Liver (tissue), 9 donors: ENCODE data around the gene OLA1. TPM values are rescaled to one million over a fixed set of nuclear protein-coding genes. Genes with fewer than 3 reads are reported as not detected.

ENCODE experiments used
- DNase-seq: peaks from one replicate; pipeline ENCODE4 v3.0.0-alpha.2; 2017; ENCODE audit warnings: low spot score
- H3K27ac ChIP-seq, 2 donors: one replicate each; pipeline ENCODE4 v1.7.0; 2013; ENCODE audit warnings: inconsistent platforms in 2 of 2, low read length in 2 of 2, control low read depth in 1 of 2, low read depth in 1 of 2, mild to moderate bottlenecking in 1 of 2
- H3K27me3 ChIP-seq, 4 donors: one replicate each; pipeline versions ENCODE4 v1.6.1 to v1.7.0; 2013; ENCODE audit warnings: low read length in 3 of 4, inconsistent platforms in 1 of 4, mild to moderate bottlenecking in 1 of 4, moderate library complexity in 1 of 4; ENCODE audit not compliant: control insufficient read depth in 4 of 4, insufficient read depth in 4 of 4
- H3K36me3 ChIP-seq, 4 donors: one replicate each; pipeline versions ENCODE4 v1.6.1 to v1.7.0; 2013; ENCODE audit warnings: low read length in 3 of 4, mild to moderate bottlenecking in 3 of 4, low read depth in 1 of 4, moderate library complexity in 1 of 4; ENCODE audit not compliant: control insufficient read depth in 4 of 4, insufficient read depth in 3 of 4
- H3K4me1 ChIP-seq, 4 donors: one replicate each; pipeline versions ENCODE4 v1.6.1 to v1.7.0; 2013; ENCODE audit warnings: low read length in 3 of 4, mild to moderate bottlenecking in 3 of 4, moderate library complexity in 1 of 4; ENCODE audit not compliant: control insufficient read depth in 4 of 4, insufficient read depth in 4 of 4
- H3K4me3 ChIP-seq, 3 donors: one replicate each; pipeline versions ENCODE4 v1.6.1 to v1.7.0; 2013; ENCODE audit warnings: low read length in 3 of 3, control low read depth in 1 of 3, low read depth in 1 of 3, mild to moderate bottlenecking in 1 of 3
- H3K9ac ChIP-seq, 2 donors: one replicate each; pipeline ENCODE4 v1.7.0; 2013; ENCODE audit warnings: low read length in 2 of 2, mild to moderate bottlenecking in 2 of 2, moderate library complexity in 2 of 2, control low read depth in 1 of 2, low read depth in 1 of 2
- H3K9me3 ChIP-seq, 4 donors: one replicate each; pipeline versions ENCODE4 v1.6.1 to v1.7.0; 2013; ENCODE audit warnings: low read length in 3 of 4; ENCODE audit not compliant: control insufficient read depth in 4 of 4
- ATF3 ChIP-seq: IDR thresholded peaks from 2 replicates; pipeline ENCODE4 v1.6.1; 2016; ENCODE audit warnings: antibody characterized with exemption
- CTCF ChIP-seq: fragments of 150-350 bp; IDR thresholded peaks from 2 replicates; pipeline ENCODE4 v1.5.1; 2017; ENCODE audit warnings: improper control_type of control experiment, low read depth, low read length; ENCODE audit not compliant: missing input control
- EGR1 ChIP-seq, 2 donors: IDR thresholded peaks; 2 replicates each; pipeline ENCODE4 v1.6.1; 2016 to 2018; ENCODE audit warnings: antibody characterized with exemption in 2 of 2, low read depth in 2 of 2
- FOXA2 ChIP-seq: IDR thresholded peaks from 2 replicates; pipeline ENCODE4 v1.6.1; 2016; ENCODE audit warnings: antibody characterized with exemption
- GABPA ChIP-seq, 2 donors: IDR thresholded peaks in 1 of 2; conservative IDR thresholded peaks in 1 of 2; 2 replicates each; pipeline ENCODE4 v1.6.1; 2016; ENCODE audit warnings: antibody characterized with exemption in 2 of 2, mild to moderate bottlenecking in 1 of 2, moderate library complexity in 1 of 2
- HNF4A ChIP-seq, 2 donors: conservative IDR thresholded peaks; 2 replicates each; pipeline ENCODE4 v1.6.1; 2016; ENCODE audit warnings: antibody characterized with exemption in 2 of 2, mild to moderate bottlenecking in 2 of 2
- JUND ChIP-seq, 2 donors: IDR thresholded peaks; 2 replicates each; pipeline ENCODE4 v1.6.1; 2016; ENCODE audit warnings: antibody characterized with exemption in 2 of 2
- NR2F2 ChIP-seq: IDR thresholded peaks from 2 replicates; pipeline ENCODE4 v1.6.1; 2016; ENCODE audit warnings: antibody characterized with exemption
- RAD21 ChIP-seq, 2 donors: IDR thresholded peaks; 2 replicates each; pipeline ENCODE4 v1.6.1; 2016; ENCODE audit warnings: antibody characterized with exemption in 2 of 2, mild to moderate bottlenecking in 2 of 2
- REST ChIP-seq: IDR thresholded peaks from 2 replicates; pipeline ENCODE4 v1.6.1; 2016; ENCODE audit warnings: antibody characterized with exemption, mild to moderate bottlenecking
- RXRA ChIP-seq, 2 donors: IDR thresholded peaks; 2 replicates each; pipeline ENCODE4 v1.6.1; 2017 to 2018; ENCODE audit warnings: antibody characterized with exemption in 2 of 2, mild to moderate bottlenecking in 1 of 2
- SP1 ChIP-seq: IDR thresholded peaks from 2 replicates; pipeline ENCODE4 v1.6.1; 2018; ENCODE audit warnings: antibody characterized with exemption, mild to moderate bottlenecking
- TAF1 ChIP-seq: conservative IDR thresholded peaks from 2 replicates; pipeline ENCODE4 v1.6.1; 2016; ENCODE audit warnings: antibody characterized with exemption, mild to moderate bottlenecking
- YY1 ChIP-seq: IDR thresholded peaks from 2 replicates; pipeline ENCODE4 v1.6.1; 2016; ENCODE audit warnings: antibody characterized with exemption, mild to moderate bottlenecking
- WGBS: extraction: QIAGEN DNeasy Blood & Tissue Kit; methylation state at CpG from one replicate; pipeline ENCODE4 v1.1.7; 2013; 5-methylcytosine and 5-hydroxymethylcytosine counted together
- polyA plus RNA-seq, 2 donors: library from polyadenylated mRNA; stranded (reverse) in 1 of 2; unstranded in 1 of 2; fragments of 200-250 nt in 1 of 2; fragments of >200 nt in 1 of 2; fragmentation: Nextera tagmentation in 1 of 2; extraction: Ambion mirVana in 1 of 2; gene quantifications; one replicate each; pipeline versions ENCODE4 v1.2.1 to v1.2.3, GENCODE V29; 2013 to 2015
- total RNA-seq, 2 donors: library from RNA; depleted of rRNA; stranded (reverse); fragments of >200 nt; gene quantifications; one replicate each; pipeline ENCODE4 v1.2.3, GENCODE V29; 2014
- donor health status: healthy.
- donor health status: healthy.
- donor health status: healthy.
- donor health status: healthy.
- donor health status: healthy.

The OLA1 gene
- total and polyA plus RNA-seq, 4 donors = 23.4 to 38.1 (median 32.3) TPM

GRCh38 chr2:174046172-174046571 lies 202.2 kb downstream of the OLA1 start (continued):
- TF ChIP-seq CTCF (no peak), EGR1 (IDR thresholded peaks at IDR 0.05; ENCODE audit: low read depth in 2 of 2) (no peak)

- no peak for DNase-seq
- H3K9me3 ChIP-seq = no peaks in the 10 kb centered on the region
- H3K4me3 ChIP-seq = no peak overlapping the region
- peaks cover 0 to 2% (median 1%) of the 10 kb centered on the region in 4 donors for H3K4me1 ChIP-seq
- 86% methylated on average over 3 of the region's 3 CpGs for WGBS
- no peak overlapping the region for H3K9ac ChIP-seq
- H3K36me3 ChIP-seq = no peaks in the 10 kb centered on the region
- H3K27ac ChIP-seq = no peak overlapping the region
- H3K27me3 ChIP-seq = no peaks in the 10 kb centered on the region
- TF ChIP-seq NR2F2 (no peak), RXRA (IDR thresholded peaks at IDR 0.05) (no peak), SP1 (no peak), ATF3 (no peak)
These were observed 203.8 kb downstream of the OLA1 start for GRCh38 chr2:174044556-174044955.

- Histone ChIP-seq H3K9me3 (no peaks in the 10 kb centered on the region), H3K27me3 (no peaks in the 10 kb centered on the region), H3K36me3 (no peaks in the 10 kb centered on the region), H3K4me1 (peaks cover 0 to 5% (median 2%) of the 10 kb centered on the region in 4 donors), H3K9ac (no peak overlapping the region), H3K4me3 (no peak overlapping the region), H3K27ac (no peak overlapping the region)
- WGBS = 93% methylated on average over 2 of the region's 2 CpGs
- DNase-seq = no peak
- TF ChIP-seq GABPA (IDR thresholded peaks at IDR 0.05 in 1 of 2, conservative IDR thresholded peaks at IDR 0.05 in 1 of 2) = no peak
- no peak for TF ChIP-seq REST
- TF ChIP-seq YY1 = no peak
- TF ChIP-seq JUND (IDR thresholded peaks at IDR 0.05) = no peak
- no peak for TF ChIP-seq HNF4A (conservative IDR thresholded peaks at IDR 0.05)
- no peak for TF ChIP-seq EGR1 (IDR thresholded peaks at IDR 0.05; ENCODE audit: low read depth in 2 of 2)
- TF ChIP-seq CTCF = no peak
- TF ChIP-seq NR2F2 = no peak
- TF ChIP-seq RAD21 (IDR thresholded peaks at IDR 0.05) = no peak
- TF ChIP-seq FOXA2 = no peak
- no peak for TF ChIP-seq TAF1
These were observed 208.0 kb downstream of the OLA1 start for GRCh38 chr2:174040417-174040701.
